Fibroblast of skin of right quadriceps (primary cell): ENCODE measurements around the gene UGT3A2.
"Not testable (repeated sequence)": the region's sequence is repeated elsewhere in the genome, so short reads cannot be mapped to it uniquely, and the experiment has no call there.

Experiments used
- DNase-seq: peaks from one replicate; pipeline ENCODE4 v3.0.0-alpha.2; 2013

The UGT3A2 gene

DNA sequence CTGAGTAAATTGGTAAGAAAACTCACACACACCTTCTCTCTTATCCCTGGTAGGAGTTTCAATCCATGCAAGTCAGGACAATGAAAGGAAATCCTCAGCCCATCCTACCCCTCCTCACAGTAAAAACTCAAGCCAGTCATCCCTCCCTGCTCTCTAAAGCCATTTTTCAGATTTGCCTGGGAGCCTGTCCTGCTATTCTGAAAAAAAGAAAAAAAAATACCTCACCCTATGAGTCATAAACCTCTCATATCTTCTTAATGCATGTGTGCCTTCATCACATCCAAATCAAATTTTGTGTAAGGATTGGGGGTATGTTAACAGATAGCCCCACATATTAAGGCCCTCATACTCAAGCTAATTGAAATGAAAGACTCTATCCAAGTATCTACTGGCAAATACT lies 14.1 kb downstream of the UGT3A2 start:
- DNase-seq = no peak

GRCh38 chr5:36049949-36050348 lies 16.7 kb downstream of the UGT3A2 start:
- DNase-seq = no peak

- DNase-seq = no peak
Observed at GRCh38 chr5:36047384-36048160, 19.1 kb downstream of the UGT3A2 start.

GRCh38 chr5:36045895-36046294 lies 20.8 kb downstream of the UGT3A2 start:
- no peak for DNase-seq

DNA sequence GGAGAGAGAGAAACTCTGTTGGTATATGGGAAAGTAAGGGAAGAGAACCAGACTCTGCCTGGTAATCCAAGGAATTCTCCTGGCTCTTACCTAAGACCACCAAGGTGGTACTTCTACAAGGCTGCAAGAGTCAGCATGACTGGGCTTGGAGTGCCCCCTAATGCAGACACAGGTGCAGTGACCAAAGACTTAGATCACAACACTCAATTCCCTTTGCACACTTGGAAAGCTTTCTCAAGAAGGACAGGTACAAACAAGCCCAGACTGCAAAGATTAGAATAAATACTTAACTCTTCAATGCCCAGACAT lies 25.2 kb downstream of the UGT3A2 start:
- DNase-seq = no peak

- DNase-seq = no peak
Observed at GRCh38 chr5:36040651-36041536, 25.8 kb downstream of the UGT3A2 start.

DNA sequence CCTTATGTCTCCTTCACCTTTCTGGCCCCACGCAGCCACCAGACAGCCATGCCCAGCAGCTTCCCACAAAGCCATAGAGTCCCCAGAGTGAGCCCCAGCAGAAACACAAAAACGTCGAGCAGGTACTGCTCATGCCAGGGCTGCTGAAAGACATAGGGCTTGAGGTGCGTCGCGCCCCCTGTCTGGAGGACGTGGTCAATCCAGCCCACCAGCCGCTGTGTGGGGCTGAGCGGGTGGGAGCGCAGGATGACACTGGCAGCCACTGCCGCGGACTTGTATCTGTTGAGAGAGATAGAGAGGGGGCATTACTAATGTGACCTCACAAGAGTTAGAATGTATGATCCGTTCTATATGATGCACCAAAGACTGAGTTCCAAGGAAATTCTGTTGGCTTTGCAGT lies 31.0 kb downstream of the UGT3A2 start:
- no peak for DNase-seq

DNA sequence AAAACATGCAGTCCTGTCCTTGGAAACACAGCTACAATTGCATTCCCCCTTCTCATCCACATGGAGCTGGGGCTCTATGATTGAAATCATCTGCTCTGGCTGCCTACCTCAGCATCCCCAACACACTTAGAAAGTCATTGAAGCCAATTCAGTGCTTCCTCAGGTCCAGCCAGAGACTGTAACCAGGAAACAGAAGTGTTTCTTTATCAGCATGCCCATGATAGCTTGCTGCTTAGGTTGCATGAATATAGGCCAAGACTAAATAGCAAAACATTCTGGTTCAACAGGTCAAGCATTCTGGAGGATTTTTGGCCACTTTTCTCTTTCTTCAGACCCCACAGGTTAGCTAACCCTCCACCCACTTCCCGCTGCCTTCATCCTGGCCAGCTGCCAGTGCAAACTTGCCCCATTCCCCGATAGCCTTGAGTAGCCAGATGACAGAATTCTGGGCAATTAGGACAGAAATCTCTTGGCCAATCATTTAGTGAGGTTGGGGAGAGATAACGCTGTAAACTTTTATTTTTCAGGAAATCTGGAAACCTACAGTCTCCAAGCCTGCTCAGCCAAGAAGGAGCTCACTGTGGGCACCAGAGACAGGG lies 32.0 kb downstream of the UGT3A2 start:
- DNase-seq = not testable (repeated sequence)

DNA sequence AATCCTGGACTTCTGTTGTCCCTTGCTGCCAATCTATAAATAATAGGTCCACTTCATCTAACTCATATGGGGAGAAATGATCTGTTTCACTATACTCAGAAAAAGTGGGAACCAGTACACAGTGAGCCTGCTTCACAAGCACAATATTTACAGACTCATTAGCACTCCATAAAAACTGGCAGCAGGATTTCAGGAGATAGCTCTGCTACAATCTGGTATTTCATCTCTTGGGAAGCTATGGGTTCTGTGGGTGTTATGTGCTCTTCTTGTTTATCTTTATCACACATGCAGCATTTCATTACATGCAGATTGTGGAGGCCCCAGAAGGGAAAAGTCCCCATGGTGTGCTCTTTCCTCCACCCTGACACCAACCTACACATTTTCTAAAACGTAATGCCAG lies 33.2 kb downstream of the UGT3A2 start:
- DNase-seq = no peak

DNA sequence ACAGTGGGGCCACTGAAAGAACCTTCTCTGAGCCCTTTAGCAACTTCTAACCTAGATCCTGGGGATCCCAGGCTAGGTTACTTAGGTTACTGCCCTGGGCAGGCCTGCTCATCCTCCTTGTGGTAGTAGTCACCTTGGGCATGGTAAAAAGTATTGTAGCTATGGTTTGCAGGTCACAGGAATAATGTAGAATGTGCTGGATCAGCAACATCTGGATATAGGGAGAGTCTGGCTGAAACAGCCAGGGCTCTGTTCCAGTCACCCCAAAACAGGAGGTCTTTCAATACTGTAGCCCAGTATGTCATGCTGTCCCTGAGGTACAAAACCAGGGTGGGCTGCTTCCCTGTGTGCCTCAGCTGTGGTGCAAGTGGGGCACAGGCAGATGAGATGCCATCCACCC lies 33.6 kb downstream of the UGT3A2 start:
- DNase-seq = no peak

DNA sequence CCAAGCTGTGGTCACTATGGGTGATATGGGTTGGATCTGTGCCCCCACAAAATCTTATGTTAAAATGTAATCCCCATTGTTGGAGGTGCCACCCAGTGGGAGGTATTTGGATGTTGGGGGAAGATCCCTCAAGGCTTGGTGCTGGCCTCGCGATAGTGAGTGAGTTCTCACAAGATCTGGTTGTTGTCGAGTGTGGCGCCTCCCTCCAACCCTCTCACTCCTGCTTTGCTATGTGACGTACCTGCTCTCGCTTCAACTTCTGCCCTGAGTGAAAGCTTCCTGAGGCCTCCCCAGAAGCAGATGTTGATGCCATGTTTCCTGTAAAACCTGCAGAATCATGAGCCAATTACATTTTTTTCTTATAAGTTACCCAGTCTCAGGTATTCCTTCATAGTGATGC lies 35.5 kb downstream of the UGT3A2 start:
- no peak for DNase-seq

DNA sequence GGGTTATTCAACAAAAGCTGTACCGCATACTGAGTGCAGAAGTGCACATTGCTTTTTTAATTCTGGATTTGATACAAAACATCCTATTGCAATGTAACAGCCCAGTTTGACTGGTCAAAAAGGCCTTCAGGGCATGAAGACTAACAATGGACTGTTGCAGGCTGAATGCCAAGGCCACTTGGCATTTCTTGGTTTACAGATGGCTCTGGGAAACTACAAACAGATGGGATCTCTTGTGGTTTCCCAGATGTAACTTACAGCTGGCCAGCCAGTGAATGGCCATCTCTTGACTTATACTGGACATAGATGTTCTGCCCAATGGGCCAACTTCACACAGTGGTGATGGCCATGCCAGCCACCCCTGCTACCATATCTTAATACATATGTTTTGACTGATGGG lies 36.8 kb downstream of the UGT3A2 start:
- DNase-seq = no peak

GRCh38 chr5:36028816-36029465 lies 37.7 kb downstream of the UGT3A2 start:
- no peak for DNase-seq

GRCh38 chr5:36027711-36028110 lies 39.0 kb downstream of the UGT3A2 start:
- DNase-seq = no peak

GRCh38 chr5:36026706-36027465 lies 39.8 kb downstream of the UGT3A2 start:
- no peak for DNase-seq

DNA sequence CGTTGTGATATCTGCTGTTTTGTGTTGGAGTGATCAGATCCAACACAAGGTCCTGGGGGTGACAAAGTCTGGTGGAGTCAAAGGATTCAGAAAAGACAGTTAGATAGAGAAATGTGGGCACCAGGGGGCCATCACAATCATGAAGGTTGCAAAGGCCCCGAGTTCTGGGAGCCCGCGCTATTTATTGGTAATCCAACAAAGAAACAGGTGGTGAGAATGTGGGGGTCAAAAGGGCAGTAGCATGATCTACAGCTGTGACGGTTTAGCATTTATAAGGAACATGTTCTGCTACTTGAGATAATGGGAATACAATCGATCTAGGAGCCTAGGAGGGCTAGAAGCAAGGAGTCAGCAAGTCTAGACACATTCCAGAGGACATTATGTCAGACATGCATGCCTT lies 44.4 kb downstream of the UGT3A2 start:
- DNase-seq = not testable (repeated sequence)

- DNase-seq = not testable (repeated sequence)
Observed at GRCh38 chr5:36019584-36019983, 47.1 kb downstream of the UGT3A2 start.

- DNase-seq = no peak
Observed at GRCh38 chr5:36017622-36018021, 49.1 kb downstream of the UGT3A2 start.

DNA sequence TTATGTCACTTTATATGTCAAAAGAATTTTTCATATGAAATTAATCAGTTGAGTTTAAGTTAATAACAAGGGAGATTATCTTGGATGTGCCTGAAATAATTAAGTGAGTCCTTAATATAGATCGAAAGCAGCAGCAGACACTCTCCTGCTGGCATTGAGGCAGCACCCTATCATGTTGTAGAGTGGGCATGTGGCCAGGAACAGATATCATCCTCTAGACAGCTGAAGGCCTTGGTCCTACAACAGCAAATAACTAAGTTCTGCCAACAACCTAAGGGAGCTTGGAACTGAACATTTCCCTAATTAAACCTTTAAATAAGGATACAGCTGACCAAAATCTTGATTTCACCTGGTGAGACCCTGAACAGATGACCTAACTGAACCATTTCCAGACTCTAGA lies 49.7 kb downstream of the UGT3A2 start:
- no peak for DNase-seq

DNA sequence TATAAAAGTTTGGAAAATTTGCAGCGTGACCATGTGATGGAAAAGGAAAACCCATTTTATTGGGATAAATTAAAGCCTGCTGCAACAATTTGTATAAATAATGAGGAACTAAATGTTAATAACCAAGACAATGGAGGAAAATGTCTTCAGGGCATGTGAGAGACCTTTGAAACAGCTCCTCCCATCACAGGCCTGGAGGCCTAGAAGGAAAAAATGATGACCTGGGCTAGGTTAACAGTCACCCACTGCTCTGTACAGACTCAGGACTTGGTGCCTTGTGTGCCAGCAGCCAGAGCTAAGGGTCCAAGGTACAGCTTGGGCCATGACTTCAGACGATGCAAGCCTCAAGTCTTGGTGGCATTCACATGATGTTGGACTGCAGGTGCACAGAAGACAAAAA lies 53.5 kb downstream of the UGT3A2 start:
- no peak for DNase-seq

GRCh38 chr5:36009698-36010097 lies 57.0 kb downstream of the UGT3A2 start:
- no peak for DNase-seq

DNA sequence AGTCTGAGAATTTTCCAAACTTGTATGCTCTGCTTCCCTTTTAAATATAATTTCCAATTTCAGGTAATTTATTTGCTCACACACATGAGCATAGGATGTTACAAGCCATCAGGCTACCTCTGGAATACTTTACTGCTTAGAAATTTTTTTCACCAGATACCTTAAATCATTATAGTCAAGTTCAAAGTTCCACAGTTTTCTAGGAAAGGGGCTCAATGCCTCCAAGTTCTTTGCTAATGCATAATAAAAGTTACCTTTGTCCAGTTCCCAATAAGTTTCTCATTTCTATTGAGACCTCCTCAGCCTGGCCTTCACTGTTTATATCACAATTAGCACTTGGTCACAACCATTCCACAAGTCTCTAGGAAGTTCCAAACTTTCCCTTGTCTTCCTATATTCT lies 59.3 kb downstream of the UGT3A2 start:
- DNase-seq = no peak

GRCh38 chr5:36006163-36006562 lies 60.5 kb downstream of the UGT3A2 start:
- DNase-seq = no peak
